Gastroesophageal sphincter (tissue), 3 donors: ENCODE results near the gene TRPV3.

Experiments used
- EP300 ChIP-seq: sonication (generic); formaldehyde crosslinking; IDR thresholded peaks from one replicate; pipeline ENCODE4 v1.6.1; 2017; ENCODE audit warnings: antibody characterized with exemption, mild to moderate bottlenecking
- POLR2A ChIP-seq, 2 donors: fragments of 450-650 bp; IDR thresholded peaks; one replicate each; pipeline ENCODE4 v1.6.1; 2017; ENCODE audit warnings: antibody characterized with exemption in 2 of 2, mild to moderate bottlenecking in 2 of 2, moderate library complexity in 1 of 2
- POLR2AphosphoS5 ChIP-seq: sonication (generic); formaldehyde crosslinking; IDR thresholded peaks from one replicate; pipeline ENCODE4 v1.6.1; 2017; ENCODE audit warnings: antibody characterized with exemption
- TF ChIP-seq, protein P1 (sequence below), 4 experiments: fragments of 200-600 bp in 2 of 4; fragments of 450-650 bp in 2 of 4; sonication (generic) in 1 of 4; IDR thresholded peaks; one replicate each; pipeline ENCODE4 v1.5.1; 2017 to 2019; ENCODE audit warnings: antibody characterized with exemption in 4 of 4, mild to moderate bottlenecking in 2 of 4, moderate library complexity in 2 of 4

DNA sequence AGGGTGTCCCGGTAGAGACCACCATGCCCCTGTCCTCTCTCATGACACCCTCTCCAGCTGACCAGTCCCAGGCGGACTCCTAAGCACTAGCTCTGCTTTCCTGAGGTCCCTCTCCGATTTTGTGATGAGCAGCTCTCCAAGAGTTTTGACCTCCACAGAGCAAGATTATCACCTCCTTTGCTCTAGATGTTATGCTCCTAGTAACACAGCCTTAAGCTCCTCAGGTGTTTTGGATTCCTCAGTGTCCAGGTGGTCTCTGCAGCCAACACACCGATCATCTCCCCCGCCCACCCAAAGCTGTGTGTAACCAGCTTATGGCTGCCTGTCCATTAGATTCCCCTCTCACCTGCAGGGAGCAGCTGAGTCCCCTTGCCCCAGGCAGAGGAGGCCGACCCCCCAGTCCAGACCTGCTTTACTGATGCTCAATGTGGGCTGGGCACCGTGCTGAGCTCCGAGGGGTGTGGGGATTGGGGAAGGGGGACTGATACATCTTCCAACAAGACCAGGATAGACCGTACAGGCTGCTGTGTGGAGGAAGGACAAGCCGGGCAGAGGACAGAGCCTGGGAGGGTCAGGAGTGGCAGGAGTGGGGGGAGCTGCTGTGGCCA lies 2.3 kb downstream of the TRPV3 start:
- TF ChIP-seq, protein P1, sequence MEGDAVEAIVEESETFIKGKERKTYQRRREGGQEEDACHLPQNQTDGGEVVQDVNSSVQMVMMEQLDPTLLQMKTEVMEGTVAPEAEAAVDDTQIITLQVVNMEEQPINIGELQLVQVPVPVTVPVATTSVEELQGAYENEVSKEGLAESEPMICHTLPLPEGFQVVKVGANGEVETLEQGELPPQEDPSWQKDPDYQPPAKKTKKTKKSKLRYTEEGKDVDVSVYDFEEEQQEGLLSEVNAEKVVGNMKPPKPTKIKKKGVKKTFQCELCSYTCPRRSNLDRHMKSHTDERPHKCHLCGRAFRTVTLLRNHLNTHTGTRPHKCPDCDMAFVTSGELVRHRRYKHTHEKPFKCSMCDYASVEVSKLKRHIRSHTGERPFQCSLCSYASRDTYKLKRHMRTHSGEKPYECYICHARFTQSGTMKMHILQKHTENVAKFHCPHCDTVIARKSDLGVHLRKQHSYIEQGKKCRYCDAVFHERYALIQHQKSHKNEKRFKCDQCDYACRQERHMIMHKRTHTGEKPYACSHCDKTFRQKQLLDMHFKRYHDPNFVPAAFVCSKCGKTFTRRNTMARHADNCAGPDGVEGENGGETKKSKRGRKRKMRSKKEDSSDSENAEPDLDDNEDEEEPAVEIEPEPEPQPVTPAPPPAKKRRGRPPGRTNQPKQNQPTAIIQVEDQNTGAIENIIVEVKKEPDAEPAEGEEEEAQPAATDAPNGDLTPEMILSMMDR (IDR thresholded peaks at IDR 0.05): no peak
- TF ChIP-seq POLR2A (IDR thresholded peaks at IDR 0.05): no peak
- TF ChIP-seq EP300: no peak
- no peak for TF ChIP-seq POLR2AphosphoS5
